IPS-20b (cell line): ENCODE data around the gene SORCS1.
"Not testable (repeated sequence)": the region's sequence is repeated elsewhere in the genome, so short reads cannot be mapped to it uniquely, and the experiment has no call there.

Experiments used
- H3K27ac ChIP-seq: one replicate; pipeline ENCODE4 v1.5.1; 2013; ENCODE audit warnings: low read length
- H3K27me3 ChIP-seq: 2 replicates; pipeline ENCODE4 v1.6.1; 2013; ENCODE audit warnings: mild to moderate bottlenecking, low read length, inconsistent platforms; ENCODE audit not compliant: insufficient read depth
- H3K36me3 ChIP-seq: 2 replicates; pipeline ENCODE4 v1.6.1; 2013; ENCODE audit warnings: low read depth, mild to moderate bottlenecking, inconsistent platforms, low read length, moderate library complexity; ENCODE audit not compliant: insufficient read depth
- H3K4me1 ChIP-seq: 2 replicates; pipeline ENCODE4 v1.6.1; 2013; ENCODE audit warnings: mild to moderate bottlenecking, control low read depth, inconsistent platforms, low read length, moderate library complexity; ENCODE audit not compliant: insufficient read depth
- H3K4me3 ChIP-seq: 2 replicates; pipeline ENCODE4 v1.5.1; 2013; ENCODE audit warnings: mild to moderate bottlenecking, low read length, inconsistent platforms
- H3K9ac ChIP-seq: 2 replicates; pipeline ENCODE4 v1.6.1; 2013; ENCODE audit warnings: low read depth, mild to moderate bottlenecking, inconsistent platforms, low read length, moderate library complexity
- H3K9me3 ChIP-seq: 2 replicates; pipeline ENCODE4 v1.6.1; 2013; ENCODE audit warnings: mild to moderate bottlenecking, low read depth, low read length, inconsistent platforms; ENCODE audit not compliant: insufficient read depth

SORCS1 gene

GRCh38 chr10:106930751-106931150 is 233.8 kb downstream of the SORCS1 start:
- H3K36me3 ChIP-seq: no peaks in the 10 kb centered on the region
- H3K9ac ChIP-seq: no peak overlapping the region
- no peaks in the 10 kb centered on the region for H3K9me3 ChIP-seq
- H3K27me3 ChIP-seq: peaks cover 37% of the 10 kb centered on the region
- H3K4me3 ChIP-seq: no peak overlapping the region
- H3K4me1 ChIP-seq: peaks cover 10% of the 10 kb centered on the region; the same call in 1 of the 2 replicates
- H3K27ac ChIP-seq: no peak overlapping the region

GRCh38 chr10:106929291-106929895 is 235.1 kb downstream of the SORCS1 start:
- no peaks in the 10 kb centered on the region for H3K36me3 ChIP-seq
- H3K4me1 ChIP-seq: peaks cover 10% of the 10 kb centered on the region; the same call in 1 of the 2 replicates
- H3K4me3 ChIP-seq: no peak overlapping the region
- peaks cover 37% of the 10 kb centered on the region for H3K27me3 ChIP-seq
- H3K9ac ChIP-seq: no peak overlapping the region
- no peak overlapping the region for H3K27ac ChIP-seq
- H3K9me3 ChIP-seq: no peaks in the 10 kb centered on the region

GRCh38 chr10:106928151-106928550 is 236.4 kb downstream of the SORCS1 start:
- not testable (repeated sequence) for H3K4me3 ChIP-seq, H3K36me3 ChIP-seq, H3K4me1 ChIP-seq, H3K27ac ChIP-seq, H3K9me3 ChIP-seq, H3K9ac ChIP-seq
- peaks cover 37% of the 10 kb centered on the region for H3K27me3 ChIP-seq

- H3K27ac ChIP-seq: no peak overlapping the region
- no peak overlapping the region for H3K4me3 ChIP-seq
Observed at GRCh38 chr10:106925191-106925590, 239.3 kb downstream of the SORCS1 start.

GRCh38 chr10:106920538-106920937 is 244.0 kb downstream of the SORCS1 start:
- Histone ChIP-seq H3K4me3 (no peak overlapping the region), H3K36me3 (no peaks in the 10 kb centered on the region), H3K9ac (no peak overlapping the region), H3K27me3 (peaks cover 19% of the 10 kb centered on the region), H3K4me1 (peaks cover 4% of the 10 kb centered on the region; the same call in 1 of the 2 replicates), H3K9me3 (no peaks in the 10 kb centered on the region), H3K27ac (no peak overlapping the region)

More at GRCh38 chr10:106925191-106925590, 239.3 kb downstream of the SORCS1 start:
- H3K27me3 ChIP-seq: peaks cover 33% of the 10 kb centered on the region
- H3K9ac ChIP-seq: no peak overlapping the region
- peaks cover 12% of the 10 kb centered on the region; the same call in 1 of the 2 replicates for H3K4me1 ChIP-seq
- H3K9me3 ChIP-seq: no peaks in the 10 kb centered on the region
- H3K36me3 ChIP-seq: no peaks in the 10 kb centered on the region

- Histone ChIP-seq H3K9ac (no peak overlapping the region), H3K27me3 (peaks cover 19% of the 10 kb centered on the region), H3K4me1 (peaks cover 4% of the 10 kb centered on the region; the same call in 1 of the 2 replicates), H3K36me3 (no peaks in the 10 kb centered on the region), H3K4me3 (no peak overlapping the region), H3K9me3 (no peaks in the 10 kb centered on the region), H3K27ac (no peak overlapping the region)
Observed at GRCh38 chr10:106919871-106920282, 244.6 kb downstream of the SORCS1 start.

- no peak overlapping the region for H3K27ac ChIP-seq
- H3K4me1 ChIP-seq: peaks cover 15% of the 10 kb centered on the region; the same call in 1 of the 2 replicates
- H3K27me3 ChIP-seq: peaks cover 19% of the 10 kb centered on the region
- H3K36me3 ChIP-seq: no peaks in the 10 kb centered on the region
- H3K9me3 ChIP-seq: no peaks in the 10 kb centered on the region
- H3K4me3 ChIP-seq: no peak overlapping the region
- H3K9ac ChIP-seq: no peak overlapping the region
Observed at GRCh38 chr10:106917452-106918055, 247.0 kb downstream of the SORCS1 start.

GRCh38 chr10:106914016-106914415 is 250.5 kb downstream of the SORCS1 start:
- Histone ChIP-seq H3K27me3 (no peaks in the 10 kb centered on the region), H3K9ac (no peak overlapping the region), H3K36me3 (no peaks in the 10 kb centered on the region), H3K9me3 (no peaks in the 10 kb centered on the region), H3K4me1 (peaks cover 32% of the 10 kb centered on the region), H3K4me3 (peak overlapping the region; percentile 35; the same call in 1 of the 2 replicates), H3K27ac (no peak overlapping the region)

- no peak overlapping the region for H3K9ac ChIP-seq
- peaks cover 38% of the 10 kb centered on the region for H3K4me1 ChIP-seq
- peak overlapping the region; percentile 35; the same call in 1 of the 2 replicates for H3K4me3 ChIP-seq
- H3K27me3 ChIP-seq: no peaks in the 10 kb centered on the region
- H3K36me3 ChIP-seq: no peaks in the 10 kb centered on the region
- no peaks in the 10 kb centered on the region for H3K9me3 ChIP-seq
- H3K27ac ChIP-seq: no peak overlapping the region
Observed at GRCh38 chr10:106913348-106913747, 251.2 kb downstream of the SORCS1 start.

- no peak overlapping the region for H3K4me3 ChIP-seq
- no peaks in the 10 kb centered on the region for H3K27me3 ChIP-seq
- H3K27ac ChIP-seq: no peak overlapping the region
- H3K9ac ChIP-seq: no peak overlapping the region
- peaks cover 38% of the 10 kb centered on the region for H3K4me1 ChIP-seq
- no peaks in the 10 kb centered on the region for H3K36me3 ChIP-seq
- H3K9me3 ChIP-seq: no peaks in the 10 kb centered on the region
Observed at GRCh38 chr10:106911096-106911495, 253.4 kb downstream of the SORCS1 start.

GRCh38 chr10:106910666-106911065 is 253.8 kb downstream of the SORCS1 start:
- Histone ChIP-seq H3K36me3 (no peaks in the 10 kb centered on the region), H3K4me3 (no peak overlapping the region), H3K9ac (no peak overlapping the region), H3K27me3 (no peaks in the 10 kb centered on the region), H3K9me3 (no peaks in the 10 kb centered on the region), H3K4me1 (peaks cover 38% of the 10 kb centered on the region), H3K27ac (no peak overlapping the region)

- Histone ChIP-seq H3K36me3 (no peaks in the 10 kb centered on the region), H3K27me3 (no peaks in the 10 kb centered on the region), H3K9ac (no peak overlapping the region), H3K27ac (no peak overlapping the region), H3K4me3 (no peak overlapping the region), H3K9me3 (no peaks in the 10 kb centered on the region), H3K4me1 (peaks cover 36% of the 10 kb centered on the region)
Observed at GRCh38 chr10:106908225-106908624, 256.3 kb downstream of the SORCS1 start.
